Progenitor cell of endocrine pancreas (in vitro differentiated cells): ENCODE measurements around the gene PCDHA7. TPM values are rescaled to one million over a fixed set of nuclear protein-coding genes. Genes with fewer than 3 reads are reported as not detected.
A peak's percentile ranks its signal among the peaks of the same experiment; 100 is the strongest.
"Not testable (repeated sequence)": the region's sequence is repeated elsewhere in the genome, so short reads cannot be mapped to it uniquely, and the experiment has no call there.

Source experiments
- DNase-seq: peaks from one replicate; pipeline ENCODE4 v3.0.0; 2021; ENCODE audit warnings: low spot score; ENCODE audit not compliant: unreplicated experiment
- H3K27ac Mint-ChIP-seq: 2 replicates; pipeline ENCODE4 v1.8.0; 2021; ENCODE audit warnings: mild to moderate bottlenecking, moderate library complexity, mixed read lengths
- H3K27me3 Mint-ChIP-seq: 2 replicates; pipeline ENCODE4 v1.8.0; 2021; ENCODE audit warnings: mixed read lengths
- H3K36me3 Mint-ChIP-seq: 2 replicates; pipeline ENCODE4 v1.8.0; 2022; ENCODE audit warnings: mixed read lengths; ENCODE audit not compliant: insufficient read depth
- H3K4me1 Mint-ChIP-seq: 2 replicates; pipeline ENCODE4 v1.8.0; 2021; ENCODE audit warnings: low read depth, mixed read lengths
- H3K4me3 Mint-ChIP-seq: 2 replicates; pipeline ENCODE4 v1.8.0; 2021; ENCODE audit warnings: low read depth, mild to moderate bottlenecking, moderate library complexity, mixed read lengths
- H3K9me3 Mint-ChIP-seq: 2 replicates; pipeline ENCODE4 v1.8.0; 2021; ENCODE audit warnings: low read depth, mixed read lengths
- CTCF ChIP-seq: fragments of 200-600 bp; sonication (generic); IDR thresholded peaks from one replicate; pipeline ENCODE4 v1.5.0; 2021; ENCODE audit warnings: antibody characterized with exemption, mild to moderate bottlenecking; ENCODE audit not compliant: unreplicated experiment
- total RNA-seq: library from RNA; stranded (reverse); gene quantifications from 2 replicates; pipeline ENCODE4 v1.2.1, GENCODE V29; 2021

The PCDHA7 gene
- total RNA-seq, 1 donor from 2014 or later, result 4.3 TPM

GRCh38 chr5:140835622-140836510 is 1.8 kb downstream of the PCDHA7 start:
- H3K36me3 Mint-ChIP-seq, result peaks cover 66% of the 10 kb centered on the region
- DNase-seq, result no peak
- H3K27ac Mint-ChIP-seq, result no peak overlapping the region
- H3K27me3 Mint-ChIP-seq, result no peaks in the 10 kb centered on the region
- TF ChIP-seq CTCF, result no peak
- H3K9me3 Mint-ChIP-seq, result peaks cover 35% of the 10 kb centered on the region
- no peak overlapping the region for H3K4me3 Mint-ChIP-seq
- no peaks in the 10 kb centered on the region for H3K4me1 Mint-ChIP-seq

- TF ChIP-seq CTCF, result no peak
- Mint-ChIP-seq H3K27me3 (no peaks in the 10 kb centered on the region), H3K36me3 (peaks cover 51% of the 10 kb centered on the region), H3K9me3 (peaks cover 27% of the 10 kb centered on the region), H3K27ac (no peak within 1 kb of the TSS), H3K4me3 (peak within 1 kb of the TSS; percentile 38), H3K4me1 (no peaks in the 10 kb centered on the region)
- DNase-seq, result no peak
Observed at GRCh38 chr5:140840978-140841962, 7.2 kb downstream of the PCDHA7 start, which contains the start of gene PCDHA8. Gene PCDHA8 (plus strand): TSS chr5:140841187. CDS start chr5:140841322, 135 bp downstream.

- TF ChIP-seq CTCF, result no peak
- Mint-ChIP-seq H3K4me3 (no peak overlapping the region), H3K9me3 (peaks cover 36% of the 10 kb centered on the region), H3K27ac (no peak overlapping the region), H3K27me3 (no peaks in the 10 kb centered on the region), H3K4me1 (no peaks in the 10 kb centered on the region), H3K36me3 (peaks cover 58% of the 10 kb centered on the region)
- no peak for DNase-seq
Observed at GRCh38 chr5:140842798-140843733, 9.0 kb downstream of the PCDHA7 start.

GRCh38 chr5:140848139-140849102 is 14.4 kb downstream of the PCDHA7 start, which contains the start of gene PCDHA9:
Gene PCDHA9 (plus strand): TSS chr5:140848382. CDS start chr5:140848496, 114 bp downstream.
- Mint-ChIP-seq H3K27ac (peak within 1 kb of the TSS; percentile 37), H3K36me3 (peaks cover 53% of the 10 kb centered on the region), H3K4me3 (peak within 1 kb of the TSS; percentile 48), H3K9me3 (peaks cover 21% of the 10 kb centered on the region)
- DNase-seq, H3K27me3 Mint-ChIP-seq, H3K4me1 Mint-ChIP-seq: not testable (repeated sequence)

- Mint-ChIP-seq H3K9me3 (peaks cover 18% of the 10 kb centered on the region), H3K36me3 (peaks cover 48% of the 10 kb centered on the region)
- H3K27me3 Mint-ChIP-seq, H3K27ac Mint-ChIP-seq, H3K4me3 Mint-ChIP-seq, H3K4me1 Mint-ChIP-seq, DNase-seq: not testable (repeated sequence)
Observed at GRCh38 chr5:140849831-140850634, 16.0 kb downstream of the PCDHA7 start.
